UCSD-AML1 (cell line): ENCODE measurements around the gene OR2T5.
"Not testable (repeated sequence)": the region's sequence is repeated elsewhere in the genome, so short reads cannot be mapped to it uniquely, and the experiment has no call there.

Experiments
- DNase-seq: peaks from one replicate; lab custom pipeline; 2025; ENCODE audit not compliant: unreplicated experiment; lab: John Stamatoyannopoulos, UW

The OR2T5 gene, protein sequence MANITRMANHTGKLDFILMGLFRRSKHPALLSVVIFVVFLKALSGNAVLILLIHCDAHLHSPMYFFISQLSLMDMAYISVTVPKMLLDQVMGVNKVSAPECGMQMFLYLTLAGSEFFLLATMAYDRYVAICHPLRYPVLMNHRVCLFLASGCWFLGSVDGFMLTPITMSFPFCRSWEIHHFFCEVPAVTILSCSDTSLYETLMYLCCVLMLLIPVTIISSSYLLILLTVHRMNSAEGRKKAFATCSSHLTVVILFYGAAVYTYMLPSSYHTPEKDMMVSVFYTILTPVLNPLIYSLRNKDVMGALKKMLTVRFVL

GRCh38 chr1:248488289-248488688, at the start of gene OR2T5:
Gene OR2T5, plus strand, starts transcription at chr1:248488589. Its CDS starts 0 bp downstream, at chr1:248488589.
- not testable (repeated sequence) for DNase-seq

GRCh38 chr1:248438668-248439067, 49.7 kb upstream of the OR2T5 start:
- not testable (repeated sequence) for DNase-seq

DNA sequence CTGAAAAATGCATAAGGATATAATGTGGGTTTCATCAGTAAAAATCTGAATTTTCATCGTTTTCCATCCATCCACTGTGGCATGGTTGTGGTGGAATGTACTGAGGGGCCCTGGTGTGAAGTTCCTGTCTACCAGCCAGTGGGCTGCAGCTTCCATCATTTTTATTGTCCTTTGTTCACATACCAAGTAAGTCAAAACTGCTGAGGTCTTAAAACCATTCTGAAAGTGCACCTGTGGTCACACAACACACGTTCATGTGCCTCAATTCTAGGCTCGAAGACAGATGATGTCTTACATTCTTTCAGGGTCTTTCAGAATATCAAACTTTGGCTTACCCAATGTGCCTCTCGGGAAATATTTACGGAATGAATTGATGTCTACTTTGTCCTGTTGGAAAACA, 49.1 kb upstream of the OR2T5 start:
- not testable (repeated sequence) for DNase-seq

DNA sequence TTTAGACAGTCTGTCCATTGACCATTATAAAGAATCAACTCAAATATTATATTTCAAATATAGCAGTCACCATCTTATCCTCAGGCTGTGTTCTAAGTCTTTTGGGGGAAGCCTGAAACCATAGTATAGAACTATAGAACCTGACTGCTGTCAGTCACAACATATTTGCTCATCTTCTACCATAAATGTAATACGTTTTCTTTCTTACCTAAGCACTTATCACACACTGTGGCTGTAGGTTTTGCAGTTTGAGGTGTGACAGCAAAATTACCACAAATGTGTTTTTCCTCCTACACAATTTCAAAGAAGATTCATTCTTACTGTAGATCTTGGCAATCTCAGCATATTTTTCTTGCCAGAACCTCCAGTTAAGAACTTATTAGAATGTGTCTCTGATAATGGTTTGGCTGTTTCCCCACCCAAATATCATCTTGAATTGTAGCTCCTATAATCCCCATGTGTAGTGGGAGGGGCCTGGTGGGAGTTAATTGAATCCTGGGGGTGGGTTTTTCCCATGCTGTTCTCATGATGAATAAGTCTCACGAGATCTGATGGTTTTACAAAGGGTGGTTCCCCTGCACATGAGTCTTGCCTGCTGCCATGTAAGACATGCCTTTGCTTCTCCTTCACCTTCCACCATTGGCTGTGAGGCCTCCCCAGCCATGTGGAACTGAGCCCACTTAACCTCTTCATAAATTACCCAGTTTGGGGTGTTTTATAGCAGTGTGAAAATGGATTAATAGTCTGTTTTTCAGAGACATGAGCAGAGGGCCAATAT, 45.7 kb upstream of the OR2T5 start:
- not testable (repeated sequence) for DNase-seq

- DNase-seq, result not testable (repeated sequence)
Observed at GRCh38 chr1:248444603-248445002, 43.8 kb upstream of the OR2T5 start.

DNA sequence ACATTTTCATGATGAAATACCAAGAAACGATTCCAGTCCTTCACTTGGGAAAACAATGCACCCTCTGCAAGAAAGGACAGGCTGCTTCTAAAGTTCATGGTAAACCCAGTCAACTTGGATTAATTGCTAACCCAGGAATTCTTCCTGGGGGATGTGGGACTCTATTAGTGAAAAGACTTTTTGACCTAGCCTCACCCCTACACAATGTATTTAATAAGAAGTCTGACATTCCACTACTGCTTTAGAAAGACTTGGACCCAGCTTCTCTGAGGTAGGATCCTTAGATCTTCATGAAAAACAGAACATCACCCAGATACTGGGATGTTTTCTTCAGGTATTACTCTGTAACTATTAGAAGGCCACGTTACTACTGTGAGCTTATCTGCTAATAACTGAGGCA, 43.0 kb upstream of the OR2T5 start, which contains the start of gene OR2T2:
OR2T2 (plus strand) TSS at position 239 of the 400 bp plus-strand sequence. CDS start 7,161 bp downstream, outside the sequence.
- not testable (repeated sequence) for DNase-seq

DNA sequence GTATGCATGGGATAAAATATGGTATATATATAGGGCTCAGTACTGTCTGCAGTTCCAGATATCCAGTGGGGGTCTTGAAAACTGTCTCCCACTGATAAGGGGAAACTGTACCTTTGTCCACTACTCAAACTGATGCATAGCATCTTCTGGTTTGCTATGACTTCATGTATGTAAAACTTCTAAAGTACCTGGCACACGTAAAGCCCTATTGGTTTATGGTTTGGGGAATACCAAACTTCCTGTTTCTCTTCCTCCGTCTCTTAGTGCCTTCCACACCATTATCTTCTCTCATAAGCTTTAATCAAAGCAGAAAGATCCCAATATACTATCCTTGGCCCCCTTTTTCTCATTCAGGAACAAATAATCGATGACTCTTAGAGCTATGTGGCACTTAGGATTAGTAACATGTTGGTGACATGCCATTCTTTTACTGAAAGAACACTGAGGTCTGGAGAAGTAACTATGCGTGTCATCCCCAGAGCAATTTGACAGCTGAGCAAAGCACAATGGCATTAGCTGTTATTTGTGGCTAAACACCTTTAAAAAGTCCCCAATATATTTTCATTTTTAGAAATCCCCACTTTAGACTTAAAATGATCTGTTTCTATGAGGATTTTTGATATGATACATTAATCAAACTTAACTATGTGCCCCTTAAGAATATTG, 39.8 kb upstream of the OR2T5 start:
- not testable (repeated sequence) for DNase-seq

DNA sequence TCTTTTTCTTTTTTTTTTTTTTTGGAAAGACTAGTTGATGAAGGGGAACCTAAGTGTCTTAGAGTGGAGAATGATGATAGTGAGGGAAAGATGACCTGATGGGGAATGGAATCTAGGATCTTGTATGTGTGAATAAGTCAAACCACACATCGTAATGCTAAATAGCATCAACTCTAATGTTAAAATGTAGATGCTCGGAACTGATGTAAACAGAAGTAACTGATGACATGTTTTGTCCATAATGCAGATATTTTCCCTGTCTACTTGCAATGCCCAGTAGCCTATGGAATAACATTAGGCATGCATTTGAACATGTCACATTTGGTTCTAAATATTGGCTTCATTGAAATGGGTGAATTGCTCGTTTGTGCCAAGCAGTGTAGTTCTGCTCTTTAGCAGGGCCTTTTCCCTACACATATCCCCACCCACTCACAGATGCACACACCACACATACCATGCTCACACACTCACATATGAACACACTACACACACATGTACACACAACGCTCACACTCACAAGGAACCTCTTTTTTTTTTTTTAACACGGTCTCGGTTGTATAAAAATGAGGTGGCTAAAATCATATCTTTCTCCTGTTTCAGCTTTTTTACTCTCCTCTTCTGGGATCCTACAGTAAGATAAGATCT, 38.4 kb upstream of the OR2T5 start:
- DNase-seq, result not testable (repeated sequence)

GRCh38 chr1:248450466-248451145, 37.8 kb upstream of the OR2T5 start:
- DNase-seq, result not testable (repeated sequence)

DNA sequence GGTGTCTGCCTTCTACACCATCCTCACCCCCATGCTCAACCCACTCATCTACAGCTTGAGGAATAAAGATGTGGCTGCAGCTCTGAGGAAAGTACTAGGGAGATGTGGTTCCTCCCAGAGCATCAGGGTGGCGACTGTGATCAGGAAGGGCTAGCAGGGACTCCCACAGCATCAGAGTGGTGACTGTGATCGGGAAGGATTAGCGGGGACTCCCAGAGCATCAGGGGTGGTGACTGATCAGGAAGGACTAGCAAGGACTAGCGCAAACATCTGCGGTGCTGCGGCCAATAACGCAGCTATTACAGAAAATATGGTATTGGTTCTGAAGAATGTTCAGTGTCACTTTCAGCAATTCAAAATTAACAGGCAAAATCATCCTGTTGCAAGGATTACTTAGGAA, 34.8 kb upstream of the OR2T5 start:
- not testable (repeated sequence) for DNase-seq

DNA sequence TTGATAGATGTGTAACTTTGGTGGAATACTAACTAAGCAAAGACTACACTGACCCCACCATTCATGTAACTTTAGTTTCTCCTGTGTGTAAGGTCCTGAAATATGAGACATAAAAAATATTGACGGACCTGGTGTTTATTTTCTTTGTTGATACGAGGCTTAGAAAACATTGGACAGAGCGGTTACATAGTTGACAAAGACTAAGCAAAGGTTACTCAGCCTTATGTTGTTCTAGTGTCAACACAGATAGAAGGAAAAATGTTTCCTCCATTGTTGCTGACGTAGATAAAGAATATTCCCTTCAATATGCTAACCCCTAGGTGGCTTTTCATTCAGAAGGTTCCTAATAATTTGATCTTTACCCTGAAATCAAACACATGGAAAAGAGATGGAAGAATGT, 33.3 kb upstream of the OR2T5 start:
- DNase-seq, result not testable (repeated sequence)

GRCh38 chr1:248456635-248457034, 31.8 kb upstream of the OR2T5 start:
- not testable (repeated sequence) for DNase-seq

DNA sequence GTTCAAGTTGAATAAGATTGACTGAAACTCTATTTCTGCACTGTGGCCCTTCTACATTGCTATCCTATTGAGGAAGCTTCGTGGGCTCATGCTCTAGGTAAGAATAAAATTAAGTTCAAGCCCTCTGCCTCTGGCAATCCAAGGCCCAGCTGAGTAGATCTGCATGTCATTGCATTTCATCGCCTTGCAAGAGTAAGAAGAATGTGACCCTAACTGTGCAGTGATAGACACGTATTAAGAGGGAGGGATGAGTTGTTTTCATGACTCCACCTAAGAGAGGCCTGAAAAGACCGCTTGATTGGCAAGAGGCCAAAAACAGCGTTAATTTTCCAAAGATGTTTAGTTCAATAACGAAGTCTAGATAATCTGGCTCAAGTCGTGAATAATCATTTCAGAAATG, 29.3 kb upstream of the OR2T5 start:
- DNase-seq, result not testable (repeated sequence)

DNA sequence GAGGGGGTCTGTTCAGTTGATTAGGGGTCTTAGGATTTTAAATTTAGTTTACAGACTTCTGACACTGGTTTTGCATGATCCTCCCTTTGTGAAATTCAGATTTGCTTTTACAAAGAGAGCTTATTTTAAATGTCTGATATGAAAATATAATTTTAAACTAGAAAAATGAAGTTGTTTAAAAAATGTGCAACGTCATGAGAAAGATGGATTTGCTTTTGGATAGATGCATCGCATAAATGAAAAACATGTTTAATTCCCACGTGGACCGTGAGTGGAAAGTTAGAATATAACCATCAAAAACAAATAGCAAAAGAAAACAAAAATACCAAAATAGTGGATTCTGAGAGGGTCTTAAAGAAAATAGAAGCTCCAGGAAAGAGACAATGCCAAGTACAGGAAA, 17.2 kb upstream of the OR2T5 start:
- no peak for DNase-seq

DNA sequence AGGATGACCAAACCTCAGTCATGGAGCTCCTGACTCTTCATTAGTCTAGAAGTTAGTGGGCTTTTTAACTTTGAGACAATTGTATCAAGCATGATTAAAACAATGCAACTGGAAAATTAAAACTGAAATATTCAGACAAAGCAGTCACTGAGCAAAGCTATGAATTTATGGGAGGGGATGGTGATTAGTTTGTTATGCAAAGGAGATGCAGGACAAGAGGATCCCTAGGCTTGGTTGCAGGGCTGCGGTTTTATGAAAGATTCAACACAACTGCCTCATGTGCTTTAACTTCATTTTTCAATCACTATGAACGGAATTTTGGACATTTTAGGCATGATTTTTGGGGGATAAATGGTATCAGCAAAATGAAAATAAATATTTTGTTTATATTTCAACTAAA, 16.3 kb upstream of the OR2T5 start:
- DNase-seq, result not testable (repeated sequence)

DNA sequence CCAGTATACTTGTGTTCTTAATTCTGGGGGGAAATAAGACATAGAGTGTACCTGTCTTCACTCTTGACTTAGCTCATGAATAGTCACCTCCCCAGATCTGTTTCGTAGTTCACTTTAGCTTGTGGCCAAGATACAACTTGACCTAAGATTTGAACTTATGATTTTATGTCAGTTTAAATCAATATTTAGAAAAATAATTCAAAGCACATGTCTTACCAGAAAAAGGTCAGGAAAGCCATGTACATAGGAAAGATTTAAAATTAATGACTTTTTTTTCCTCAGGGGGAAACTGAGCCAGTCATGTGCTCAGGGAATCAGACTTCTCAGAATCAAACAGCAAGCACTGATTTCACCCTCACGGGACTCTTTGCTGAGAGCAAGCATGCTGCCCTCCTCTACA, 15.3 kb upstream of the OR2T5 start, which contains the start of gene OR2T3:
OR2T3 (plus strand) TSS at position 301 of the 400 bp plus-strand sequence; CDS start at position 301, 0 bp downstream.
- DNase-seq, result not testable (repeated sequence)

DNA sequence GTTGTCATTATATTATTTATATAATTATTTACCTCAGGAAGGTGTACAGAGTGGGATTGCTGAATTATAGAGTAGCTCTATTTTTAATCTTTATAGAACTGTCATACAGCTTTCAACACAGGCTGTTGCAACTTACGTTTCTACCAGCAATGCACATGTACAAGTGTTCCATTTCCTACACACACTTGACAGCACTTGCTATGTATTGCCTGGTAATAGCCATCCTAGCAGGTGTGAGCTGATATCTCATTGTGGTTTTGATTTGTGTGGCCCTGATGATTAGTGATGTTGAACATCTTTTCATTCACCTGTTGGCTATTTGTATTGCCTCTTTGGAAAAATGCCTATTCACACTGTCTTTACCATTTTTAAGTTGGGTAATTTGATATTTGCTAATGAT, 12.7 kb upstream of the OR2T5 start:
- not testable (repeated sequence) for DNase-seq

DNA sequence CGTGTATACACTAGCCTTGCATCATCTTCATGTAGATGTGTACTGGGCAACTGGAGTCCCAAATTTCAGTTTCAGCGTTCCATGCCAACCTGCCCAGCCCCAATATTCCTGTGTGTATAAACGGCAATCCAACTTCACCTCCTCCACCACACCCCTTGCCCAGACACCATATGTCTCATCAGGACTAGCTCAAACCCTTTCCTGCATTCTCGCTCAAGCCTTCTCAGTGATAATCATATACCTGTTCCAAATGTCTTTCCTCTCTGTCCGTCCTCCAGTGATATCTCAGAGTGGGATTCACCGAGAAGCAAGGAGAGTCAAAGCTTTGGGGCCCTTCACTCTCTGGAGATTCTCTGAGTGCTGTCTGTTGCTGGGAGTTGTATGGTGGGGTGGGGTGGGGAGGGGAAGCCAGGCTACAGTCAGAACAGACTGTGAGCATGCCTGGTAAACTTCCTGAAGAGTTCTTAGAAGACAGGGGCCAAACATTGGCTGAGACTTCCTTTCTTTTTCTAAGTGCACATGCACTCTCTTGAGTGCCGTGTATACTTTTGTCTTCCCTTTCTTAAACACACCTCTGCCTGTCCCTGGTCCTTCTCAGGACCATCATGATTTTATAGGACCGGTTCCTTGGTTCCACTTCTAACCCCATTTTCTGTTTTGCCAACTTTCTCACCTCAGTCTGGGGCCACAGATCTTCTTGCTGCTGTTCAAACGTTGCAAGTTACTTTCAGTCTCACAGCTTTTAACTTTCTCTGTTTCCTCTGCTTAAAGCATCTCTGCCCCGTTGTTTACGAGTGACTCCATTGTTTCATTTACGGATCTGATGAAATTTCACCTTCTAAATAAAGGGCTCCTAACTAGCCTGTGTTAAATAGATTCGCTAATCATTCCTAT, 6.5 kb upstream of the OR2T5 start:
- not testable (repeated sequence) for DNase-seq

- DNase-seq, result not testable (repeated sequence)
Observed at GRCh38 chr1:248496661-248497060, 8.3 kb downstream of the OR2T5 start.
